ENCODE results near the gene SPDYA. TPM values are rescaled to one million over a fixed set of nuclear protein-coding genes. Genes with fewer than 3 reads are reported as not detected.
"Not testable (repeated sequence)": the region's sequence is repeated elsewhere in the genome, so short reads cannot be mapped to it uniquely, and the experiment has no call there.

Gene SPDYA
- total and polyA plus RNA-seq, 5 experiments from 2014 or later: 1.1 to 2.1 TPM; not detected in 3

DNA sequence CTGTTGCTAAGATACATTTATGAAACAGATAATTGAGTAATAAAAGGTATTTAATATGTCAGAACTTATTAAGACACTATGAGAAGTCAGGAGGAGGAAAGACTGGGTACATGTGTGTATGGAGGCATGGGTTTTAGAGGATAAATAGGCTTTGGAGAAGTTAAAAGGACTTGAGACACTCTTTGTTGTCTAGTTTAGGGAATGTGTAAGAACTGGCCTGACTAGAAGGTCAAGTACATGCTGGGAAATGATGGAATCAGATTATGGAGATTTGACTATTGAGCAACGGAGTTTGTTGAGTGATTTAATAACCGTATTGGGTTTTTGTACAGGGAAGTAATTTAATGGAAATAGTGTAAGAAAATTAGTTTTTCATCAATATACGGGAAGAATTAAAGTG, 28.2 kb upstream of the SPDYA start:
- H3K4me1 Mint-ChIP-seq: peaks cover 7 to 18% (median 11%) of the 10 kb centered on the region in 4 donors
- peaks cover 6 to 84% (median 22%) of the 10 kb centered on the region in 3 donors for H3K36me3 Mint-ChIP-seq
- no peak overlapping the region for H3K4me3 Mint-ChIP-seq
- no peaks in the 10 kb centered on the region for H3K27me3 Mint-ChIP-seq
- ATAC-seq (no peak), DNase-seq (no peak)
- POLR2A ChIA-PET: no interaction called here
- peak overlapping the region in 2 of 10 donors; percentile 35 to 85 for H3K27ac Mint-ChIP-seq
- no peaks in the 10 kb centered on the region for H3K9me3 Mint-ChIP-seq

DNA sequence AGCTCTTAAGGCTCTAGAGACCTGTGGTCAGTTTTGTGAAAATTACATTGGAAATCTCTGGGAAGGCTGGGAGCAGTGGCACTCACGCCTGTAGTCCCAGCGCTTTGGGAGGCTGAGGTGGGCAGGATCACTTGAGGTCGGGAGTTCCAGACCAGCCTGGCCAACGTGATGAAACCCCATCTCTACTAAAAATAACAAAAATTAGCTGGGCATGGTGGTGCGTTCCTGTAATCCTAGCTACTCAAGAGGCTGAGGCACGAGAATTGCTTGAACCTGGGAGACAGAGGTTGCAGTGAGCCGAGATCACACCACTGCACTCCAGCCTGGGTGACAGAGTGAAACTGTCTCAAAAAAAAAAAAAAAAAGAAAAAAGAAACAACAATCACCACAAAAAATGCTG, 26.1 kb upstream of the SPDYA start:
- POLR2A ChIA-PET: interaction anchor here (0.6 kb wide), 1 partner anchor 338 kb away, joined by 8 read pairs; no protein-coding TSS in a partner anchor
- ATAC-seq: peak in 1 of 2 donors; percentile 40
- H3K9me3 Mint-ChIP-seq, DNase-seq, H3K4me3 Mint-ChIP-seq, H3K27me3 Mint-ChIP-seq: not testable (repeated sequence)
- Mint-ChIP-seq H3K36me3 (peaks cover 13 to 86% (median 31%) of the 10 kb centered on the region in 3 donors), H3K27ac (peak overlapping the region in 1 of 10 donors; percentile 20), H3K4me1 (peaks cover 5 to 26% (median 9%) of the 10 kb centered on the region in 4 donors)

DNA sequence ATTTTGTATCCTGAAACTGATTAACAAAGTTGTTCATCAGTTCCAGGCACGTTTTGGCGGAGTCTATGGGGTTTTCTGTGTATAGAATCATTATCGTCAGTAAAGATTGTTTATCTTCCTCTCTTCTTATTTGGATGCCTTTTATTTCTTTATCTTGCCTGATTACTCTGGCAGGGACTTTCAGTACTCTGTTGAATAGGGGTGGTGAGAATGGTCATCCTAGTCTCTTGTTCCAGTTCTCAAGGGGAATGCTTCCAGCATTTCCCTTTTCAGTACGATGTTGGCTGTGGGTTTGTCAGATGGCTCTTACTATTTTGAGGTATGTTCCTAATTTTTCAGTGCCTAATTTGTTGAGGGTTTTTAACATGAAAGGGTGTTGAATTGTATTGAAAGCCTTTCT, 14.0 kb upstream of the SPDYA start:
- Mint-ChIP-seq H3K4me3 (no peak overlapping the region), H3K9me3 (peaks cover 0 to 17% (median 2%) of the 10 kb centered on the region in 9 donors), H3K27ac (peak overlapping the region in 5 of 10 donors; percentile 5 to 36 (median 10)), H3K36me3 (peaks cover 27 to 87% (median 39%) of the 10 kb centered on the region in 3 donors), H3K4me1 (peaks cover 17 to 34% (median 30%) of the 10 kb centered on the region in 4 donors), H3K27me3 (no peaks in the 10 kb centered on the region)
- ATAC-seq (no peak), DNase-seq (no peak)
- POLR2A ChIA-PET: no interaction called here

DNA sequence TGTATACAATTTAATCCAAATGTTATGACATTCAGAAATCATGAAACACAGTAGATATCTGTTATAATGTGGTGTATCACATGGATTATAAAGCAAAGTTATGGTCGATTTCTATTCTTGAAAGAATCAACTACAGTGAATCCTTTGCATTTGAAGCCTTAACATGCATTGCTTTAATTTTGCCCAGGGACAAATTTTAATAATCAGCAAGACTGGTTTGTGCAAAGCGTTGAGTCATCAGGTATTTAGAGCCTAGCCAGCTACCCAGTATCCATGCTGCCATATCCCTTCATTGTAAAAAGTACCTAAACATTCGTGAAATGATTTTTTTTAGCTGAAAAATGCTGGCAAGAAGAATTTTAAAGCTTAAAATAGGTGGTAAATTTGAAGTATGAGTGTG, 8.9 kb upstream of the SPDYA start:
- POLR2A ChIA-PET: interaction anchor here (0.6 kb wide), 1 partner anchor 10 kb away, joined by 3 read pairs; no protein-coding TSS in a partner anchor
- H3K4me3 Mint-ChIP-seq: no peak overlapping the region
- H3K9me3 Mint-ChIP-seq: peaks cover 0 to 8% (median under 1%) of the 10 kb centered on the region in 9 donors
- H3K4me1 Mint-ChIP-seq: peaks cover 5 to 12% (median 10%) of the 10 kb centered on the region in 4 donors
- H3K36me3 Mint-ChIP-seq: peaks cover 10 to 69% (median 23%) of the 10 kb centered on the region in 3 donors
- ATAC-seq (no peak), DNase-seq (no peak)
- no peaks in the 10 kb centered on the region for H3K27me3 Mint-ChIP-seq
- no peak overlapping the region for H3K27ac Mint-ChIP-seq

DNA sequence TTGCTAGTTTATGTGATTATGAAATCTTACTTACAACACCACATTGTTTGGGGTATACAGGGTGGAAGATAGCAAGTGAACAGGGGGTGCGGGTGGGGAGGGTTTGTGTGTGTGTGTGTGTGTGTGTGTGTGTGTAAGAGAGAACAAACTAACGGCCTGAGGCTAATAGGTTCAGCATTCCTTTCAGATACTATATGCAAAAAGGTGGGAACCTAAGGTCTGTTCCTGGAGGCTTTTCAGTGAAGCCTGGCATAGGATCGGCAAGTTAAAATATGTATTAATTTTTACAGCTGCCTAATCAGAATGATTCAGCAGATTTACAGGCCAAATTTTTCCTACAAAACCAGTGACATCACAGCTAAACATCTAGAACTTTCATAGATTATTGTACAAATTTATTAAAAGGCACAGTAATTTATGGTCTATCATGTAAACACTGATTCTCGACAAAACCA, 7.6 kb upstream of the SPDYA start:
- Mint-ChIP-seq H3K4me1 (peaks cover 0 to 3% (median 0%) of the 10 kb centered on the region in 4 donors), H3K4me3 (peak overlapping the region in 1 of 10 donors; percentile 10), H3K36me3 (peaks cover 0 to 57% (median 13%) of the 10 kb centered on the region in 3 donors), H3K9me3 (peaks cover 0 to 3% (median 0%) of the 10 kb centered on the region in 9 donors), H3K27me3 (no peaks in the 10 kb centered on the region), H3K27ac (peak overlapping the region in 1 of 10 donors; percentile 33)
- no peak for ATAC-seq
- DNase-seq: no peak
- POLR2A ChIA-PET: no interaction called here

DNA sequence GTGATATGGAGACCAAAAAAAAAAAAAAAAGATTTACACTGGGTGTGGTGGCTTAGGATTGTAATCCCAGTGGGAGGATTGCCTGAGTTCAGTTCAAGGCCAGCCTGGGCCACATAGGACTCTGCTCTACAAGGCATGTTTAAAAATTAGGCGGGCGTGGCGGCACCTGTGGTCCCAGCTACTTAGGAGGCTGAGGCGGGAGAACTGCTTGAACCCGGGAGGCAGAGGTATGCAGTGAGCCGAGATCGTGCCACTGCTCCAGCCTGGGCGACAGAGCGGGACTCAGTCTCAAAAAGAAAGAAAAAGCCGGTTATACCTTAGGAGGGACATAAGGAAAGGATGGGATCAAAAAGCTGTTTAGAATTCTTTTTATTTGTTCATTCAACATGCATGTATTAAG, 707 bp upstream of the SPDYA start:
- ATAC-seq: no peak
- Mint-ChIP-seq H3K27me3 (peaks cover 0 to 2% (median 0%) of the 10 kb centered on the region in 5 donors), H3K9me3 (peaks cover 0 to 3% (median 0%) of the 10 kb centered on the region in 9 donors), H3K4me1 (peaks cover 2 to 15% (median 9%) of the 10 kb centered on the region in 4 donors), H3K27ac (peak overlapping the region in 7 of 10 donors; percentile 25 to 81 (median 36)), H3K4me3 (peak overlapping the region; percentile 75 to 90 (median 84)), H3K36me3 (peaks cover 0 to 6% (median 3%) of the 10 kb centered on the region in 3 donors)
- DNase-seq: no peak
- POLR2A ChIA-PET: interaction anchor here (0.7 kb wide), 1 partner anchor 19 kb away, joined by 3 read pairs; no protein-coding TSS in a partner anchor

DNA sequence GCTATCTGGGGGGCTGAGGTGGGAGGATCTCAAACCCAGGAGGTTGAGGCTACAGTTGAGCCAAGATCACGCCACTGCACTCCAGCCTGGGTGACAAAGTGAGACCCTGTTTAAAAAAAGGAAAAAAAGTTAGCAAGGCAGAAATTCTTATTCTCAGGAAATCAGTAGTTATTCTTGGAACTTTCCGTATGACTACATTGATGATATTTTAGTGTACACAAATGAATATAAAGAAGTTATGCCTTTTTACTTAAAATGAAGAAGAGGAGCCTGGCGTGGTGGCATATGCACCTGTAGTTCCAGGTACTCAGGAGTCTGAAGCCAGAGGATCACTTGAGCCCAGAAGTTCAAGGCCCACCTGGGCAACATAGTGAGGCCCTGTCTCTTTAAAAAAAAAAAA, 7.4 kb downstream of the SPDYA start:
- Mint-ChIP-seq H3K36me3 (no peaks in the 10 kb centered on the region), H3K4me1 (peaks cover 0 to 4% (median 2%) of the 10 kb centered on the region in 4 donors), H3K27ac (no peak overlapping the region), H3K9me3 (no peaks in the 10 kb centered on the region), H3K27me3 (no peaks in the 10 kb centered on the region), H3K4me3 (no peak overlapping the region)
- POLR2A ChIA-PET: no interaction called here
- DNase-seq (no peak), ATAC-seq (no peak)

DNA sequence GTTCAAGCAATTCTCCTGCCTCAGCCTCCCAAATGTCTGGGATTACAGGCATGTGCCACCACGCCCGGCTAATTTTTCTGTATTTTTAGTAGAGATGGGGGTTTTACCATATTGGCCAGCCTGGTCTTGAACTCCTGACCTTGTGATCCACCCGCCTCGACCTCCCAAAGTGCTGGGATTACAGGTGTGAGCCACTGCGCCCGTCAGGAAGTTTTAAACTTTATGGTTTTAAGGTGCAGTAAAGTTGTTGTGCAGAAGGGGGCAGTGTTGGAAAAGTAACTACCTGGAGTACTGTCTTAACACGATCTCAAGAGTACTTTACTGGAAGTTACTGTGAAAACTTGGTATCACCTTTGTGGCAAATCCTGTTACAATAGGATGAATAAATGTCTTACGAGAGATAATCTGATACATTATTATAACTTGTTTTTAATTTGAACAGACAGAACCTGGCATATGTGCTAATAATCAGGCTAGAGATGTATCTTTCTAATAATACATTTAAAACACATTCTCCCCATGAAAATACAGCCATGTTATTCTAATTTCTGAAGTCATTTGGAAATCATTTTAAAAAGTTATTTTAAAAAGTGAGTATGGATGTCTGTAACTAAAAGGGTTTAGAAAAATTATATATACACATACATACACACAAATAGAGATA, 10.8 kb downstream of the SPDYA start:
- Mint-ChIP-seq H3K27ac (no peak overlapping the region), H3K4me1 (peaks cover 0 to 4% (median 2%) of the 10 kb centered on the region in 4 donors), H3K36me3 (no peaks in the 10 kb centered on the region), H3K9me3 (no peaks in the 10 kb centered on the region), H3K4me3 (no peak overlapping the region), H3K27me3 (peaks cover 0 to 2% (median 0%) of the 10 kb centered on the region in 5 donors)
- POLR2A ChIA-PET: no interaction called here
- DNase-seq (peak in 9 of 10 donors; percentile 26 to 75 (median 63)), ATAC-seq (peak; percentile 86 to 89)

DNA sequence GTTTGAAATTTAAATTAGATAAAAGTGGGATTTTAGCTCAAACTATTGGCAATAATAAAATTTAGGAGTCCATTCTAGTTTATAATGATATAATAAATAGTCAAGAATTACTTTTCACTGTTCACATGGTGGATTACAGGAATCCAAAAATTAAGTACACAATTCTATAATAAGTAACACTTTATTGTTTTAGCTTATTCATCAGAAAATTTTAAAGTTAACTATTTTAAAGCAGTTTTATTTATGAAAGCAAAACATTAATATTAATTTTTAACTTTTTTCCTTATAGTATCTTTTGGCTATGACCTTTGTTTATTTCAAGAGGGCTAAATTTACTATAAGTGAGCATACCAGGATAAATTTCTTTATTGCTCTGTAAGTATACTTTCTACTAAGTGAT, 11.4 kb downstream of the SPDYA start:
- H3K4me1 Mint-ChIP-seq: peaks cover 0 to 4% (median 2%) of the 10 kb centered on the region in 4 donors
- no peak overlapping the region for H3K4me3 Mint-ChIP-seq
- no peaks in the 10 kb centered on the region for H3K36me3 Mint-ChIP-seq
- DNase-seq (no peak), ATAC-seq (no peak)
- no peak overlapping the region for H3K27ac Mint-ChIP-seq
- no peaks in the 10 kb centered on the region for H3K9me3 Mint-ChIP-seq
- POLR2A ChIA-PET: no interaction called here
- peaks cover 0 to 2% (median 0%) of the 10 kb centered on the region in 5 donors for H3K27me3 Mint-ChIP-seq

DNA sequence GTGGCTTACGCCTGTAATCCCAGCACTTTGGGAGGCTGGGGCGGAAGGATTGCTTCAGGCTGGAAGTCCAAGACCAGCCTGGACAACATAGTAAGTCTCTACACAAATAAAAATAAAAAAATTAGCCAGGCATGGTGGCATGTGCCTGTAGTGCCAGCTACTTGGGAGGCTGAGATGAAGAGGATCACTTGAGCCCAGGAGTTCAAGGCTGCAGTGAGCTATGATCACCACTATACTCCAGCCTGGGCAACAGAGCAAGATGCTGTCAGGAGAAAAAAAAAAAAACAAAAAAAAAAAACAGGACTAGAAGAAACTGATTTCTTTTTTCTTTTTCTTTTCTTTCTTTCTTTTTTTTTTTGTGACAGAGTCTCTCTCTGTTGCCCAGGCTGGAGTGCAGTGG, 13.6 kb downstream of the SPDYA start:
- H3K27ac Mint-ChIP-seq: no peak overlapping the region
- POLR2A ChIA-PET: interaction anchor here (0.6 kb wide), 1 partner anchor 217 kb away, joined by 3 read pairs; no protein-coding TSS in a partner anchor
- peaks cover 0 to 4% (median 2%) of the 10 kb centered on the region in 4 donors for H3K4me1 Mint-ChIP-seq
- H3K4me3 Mint-ChIP-seq: no peak overlapping the region
- no peaks in the 10 kb centered on the region for H3K9me3 Mint-ChIP-seq
- no peak for DNase-seq
- peaks cover 0 to 2% (median 0%) of the 10 kb centered on the region in 5 donors for H3K27me3 Mint-ChIP-seq
- ATAC-seq: no peak
- peaks cover 0 to 2% (median 0%) of the 10 kb centered on the region in 3 donors for H3K36me3 Mint-ChIP-seq

DNA sequence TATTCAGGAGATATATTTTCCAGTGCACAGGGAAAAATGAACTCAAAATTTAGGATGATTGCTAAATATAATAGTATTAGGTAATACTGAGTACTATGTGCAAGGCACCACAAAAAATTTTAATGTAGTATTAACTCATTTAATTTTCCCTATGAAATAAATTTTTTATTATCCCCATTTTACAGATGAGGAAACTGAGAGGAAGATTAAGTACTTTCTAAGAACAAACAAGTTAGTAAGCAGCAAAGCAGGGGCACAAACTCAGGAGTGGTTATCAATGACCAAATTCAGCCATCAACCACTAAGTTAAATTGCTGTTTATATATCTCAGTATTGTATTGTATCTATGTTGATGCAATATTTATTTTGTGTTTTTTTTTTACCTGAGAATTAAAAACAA, 14.2 kb downstream of the SPDYA start:
- ATAC-seq: no peak
- H3K4me3 Mint-ChIP-seq: no peak overlapping the region
- DNase-seq: no peak
- H3K9me3 Mint-ChIP-seq: no peaks in the 10 kb centered on the region
- no peak overlapping the region for H3K27ac Mint-ChIP-seq
- H3K27me3 Mint-ChIP-seq: peaks cover 0 to 2% (median 0%) of the 10 kb centered on the region in 5 donors
- H3K36me3 Mint-ChIP-seq: peaks cover 0 to 2% (median 0%) of the 10 kb centered on the region in 3 donors
- POLR2A ChIA-PET: no interaction called here
- peaks cover 0 to 4% (median 2%) of the 10 kb centered on the region in 4 donors for H3K4me1 Mint-ChIP-seq

DNA sequence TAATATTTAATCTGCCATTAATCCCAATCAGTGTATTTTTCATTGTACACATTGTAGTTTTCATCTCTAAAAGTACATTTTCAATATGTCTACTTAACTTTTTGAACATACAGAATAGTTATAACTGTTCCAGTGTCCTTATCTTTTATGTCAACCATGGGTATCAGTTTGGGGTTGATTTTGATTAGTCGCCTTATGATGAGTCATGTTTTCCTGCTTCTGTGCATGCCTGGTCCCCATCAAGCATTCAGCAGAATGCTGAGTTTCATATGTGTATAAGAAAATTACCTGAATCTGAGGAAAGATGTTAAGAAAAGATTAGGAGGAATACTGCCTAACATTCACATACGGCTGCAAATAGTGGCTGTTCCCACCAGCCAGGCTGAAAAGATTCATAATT, 17.7 kb downstream of the SPDYA start:
- Mint-ChIP-seq H3K4me3 (no peak overlapping the region), H3K27ac (no peak overlapping the region), H3K27me3 (peaks cover 0 to 4% (median 0%) of the 10 kb centered on the region in 5 donors), H3K4me1 (no peaks in the 10 kb centered on the region), H3K36me3 (peaks cover 0 to 2% (median 0%) of the 10 kb centered on the region in 3 donors), H3K9me3 (no peaks in the 10 kb centered on the region)
- ATAC-seq: no peak
- DNase-seq: no peak
- POLR2A ChIA-PET: no interaction called here

All from naive thymus-derived CD8-positive, alpha-beta T cell (primary cell).